Fibroblast of lung (primary cell): Measurements from ENCODE around the gene TINCR. TPM values are rescaled to one million over a fixed set of nuclear protein-coding genes. Genes with fewer than 3 reads are reported as not detected.

Experiments
- DNase-seq, 2 donors: peaks; one replicate each; pipeline versions ENCODE4 v3.0.0 to v3.0.0-alpha.2; 2010; ENCODE audit warnings: low read depth in 2 of 2
- H2AFZ ChIP-seq: 2 replicates; pipeline ENCODE4 v1.5.1; 2012; ENCODE audit warnings: low read length, control low read depth, inconsistent platforms
- H3K27ac ChIP-seq: 2 replicates; pipeline ENCODE4 v1.5.1; 2011; ENCODE audit warnings: low read length, control low read depth; ENCODE audit not compliant: insufficient read depth
- H3K27me3 ChIP-seq: 2 replicates; pipeline ENCODE4 v1.5.1; 2011; ENCODE audit warnings: mild to moderate bottlenecking, low read length; ENCODE audit not compliant: control insufficient read depth, insufficient read depth
- H3K36me3 ChIP-seq: 2 replicates; pipeline ENCODE4 v1.5.1; 2011; ENCODE audit warnings: low read length; ENCODE audit not compliant: control insufficient read depth, insufficient read depth
- H3K4me1 ChIP-seq: 2 replicates; pipeline ENCODE4 v1.5.1; 2011; ENCODE audit warnings: low read length; ENCODE audit not compliant: control insufficient read depth, insufficient read depth; ENCODE audit errors: extremely low read depth
- H3K4me2 ChIP-seq: 2 replicates; pipeline ENCODE4 v1.5.1; 2011; ENCODE audit warnings: low read length, control low read depth; ENCODE audit not compliant: insufficient read depth; ENCODE audit errors: extremely low read depth
- H3K4me3 ChIP-seq, 4 experiments: fragments of 200-600 bp in 1 of 4; sonication (generic) in 1 of 4; replicated peaks in 1 of 4; 2 replicates each; pipeline ENCODE4 v1.5.1; 2011 to 2016; ENCODE audit warnings: low read length in 4 of 4, low read depth in 3 of 4, mild to moderate bottlenecking in 3 of 4, control low read depth in 2 of 4, inconsistent platforms in 1 of 4, mixed read lengths in 1 of 4; ENCODE audit not compliant: insufficient read depth in 1 of 4; ENCODE audit errors: control extremely low read depth in 1 of 4
- H3K79me2 ChIP-seq: 2 replicates; pipeline ENCODE4 v1.5.1; 2012; ENCODE audit warnings: mild to moderate bottlenecking, low read length, inconsistent platforms; ENCODE audit not compliant: control insufficient read depth, insufficient read depth
- H3K9ac ChIP-seq: 2 replicates; pipeline ENCODE4 v1.5.1; 2011; ENCODE audit warnings: mild to moderate bottlenecking, low read length, control low read depth; ENCODE audit not compliant: insufficient read depth
- H3K9me3 ChIP-seq: 2 replicates; pipeline ENCODE4 v1.5.1; 2012; ENCODE audit warnings: low read depth, low read length; ENCODE audit not compliant: control insufficient read depth, insufficient read depth
- H4K20me1 ChIP-seq: 2 replicates; pipeline ENCODE4 v1.5.1; 2011; ENCODE audit warnings: low read length; ENCODE audit not compliant: control insufficient read depth, insufficient read depth; ENCODE audit errors: extremely low read depth
- EZH2 ChIP-seq: IDR thresholded peaks from 2 replicates; pipeline ENCODE4 v1.5.1; 2012; ENCODE audit warnings: low read length, control low read depth, mild to moderate bottlenecking; ENCODE audit errors: missing control alignments
- polyA minus RNA-seq: library from RNA; depleted of rRNA, polyadenylated mRNA; stranded (reverse); fragments of >200 nt; gene quantifications from 2 replicates; pipeline ENCODE4 v1.2.3, GENCODE V29; 2011; ENCODE audit warnings: low replicate concordance
- polyA plus RNA-seq, 2 donors: library from polyadenylated mRNA; depleted of rRNA in 1 of 2; stranded (reverse) in 1 of 2; unstranded in 1 of 2; fragments of >200 nt; gene quantifications; 2 replicates each; pipeline ENCODE4 v1.2.1, GENCODE V29; 2011 to 2012; ENCODE audit warnings: missing spikeins in 1 of 2
- total RNA-seq: library from RNA; depleted of rRNA; stranded (reverse); fragments of >200 nt; gene quantifications from 2 replicates; pipeline ENCODE4 v1.2.1, GENCODE V29; 2014
- TF ChIP-seq, protein P1 (sequence below), 2 donors: IDR thresholded peaks in 1 of 2; conservative IDR thresholded peaks in 1 of 2; 1 replicate in 1 of 2; 2 replicates in 1 of 2; pipeline ENCODE4 v1.5.1; 2011 to 2012; ENCODE audit warnings: low read length in 2 of 2, control low read depth in 1 of 2, inconsistent platforms in 1 of 2, low read depth in 1 of 2, mild to moderate bottlenecking in 1 of 2

Gene TINCR
- under 0.01 and 0.17 TPM in 2 replicates for total RNA-seq
- 0.02 and 0.06 TPM in 2 replicates for polyA plus RNA-seq
- 0.05 TPM in 1 of 2 replicates, not detected in the other for polyA plus RNA-seq (2012)
- polyA minus RNA-seq = not detected in 2 replicates

DNA sequence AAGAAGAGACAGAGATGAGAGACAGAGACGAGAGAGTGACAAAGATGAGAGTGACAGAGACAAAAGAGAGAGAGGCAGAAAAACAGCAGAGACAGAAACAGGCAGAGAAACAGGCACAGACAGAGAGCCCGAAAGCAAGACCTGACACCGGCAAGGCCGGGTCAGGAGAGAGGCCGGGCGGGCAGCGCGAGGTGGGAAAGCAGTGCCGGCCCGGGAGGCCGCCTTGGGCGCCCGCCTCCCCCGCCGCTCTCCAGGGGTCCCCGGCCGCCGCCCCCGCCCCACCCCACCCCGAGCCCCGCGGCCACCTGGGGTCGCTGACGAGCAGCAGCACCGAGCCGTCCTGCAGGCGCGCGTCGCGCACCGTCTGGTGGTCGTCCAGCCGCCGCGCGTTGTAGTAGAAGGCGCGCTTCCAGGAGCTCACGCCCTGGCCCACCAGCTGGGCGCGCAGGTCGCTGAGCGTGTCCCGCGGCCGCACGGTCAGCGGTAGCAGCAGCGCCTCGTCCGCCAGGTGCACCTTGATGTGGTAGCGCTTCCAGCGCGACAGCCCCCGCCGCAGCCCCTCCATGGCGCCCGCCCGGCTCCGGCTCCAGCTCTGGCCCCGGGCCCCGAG, at the start of gene TINCR:
Gene TINCR, minus strand, starts transcription at position 594 of the 610 bp plus-strand sequence.
- Histone ChIP-seq H2AFZ (no peak within 1 kb of the TSS), H3K36me3 (no peaks in the 10 kb centered on the region), H3K79me2 (no peaks in the 10 kb centered on the region), H3K27me3 (peaks cover 23% of the 10 kb centered on the region), H3K4me2 (no peak within 1 kb of the TSS), H3K4me3 (no peak within 1 kb of the TSS), H3K4me1 (no peaks in the 10 kb centered on the region), H4K20me1 (no peaks in the 10 kb centered on the region), H3K9me3 (no peaks in the 10 kb centered on the region), H3K27ac (no peak within 1 kb of the TSS), H3K9ac (no peak within 1 kb of the TSS)
- no peak for DNase-seq
- TF ChIP-seq, protein P1, sequence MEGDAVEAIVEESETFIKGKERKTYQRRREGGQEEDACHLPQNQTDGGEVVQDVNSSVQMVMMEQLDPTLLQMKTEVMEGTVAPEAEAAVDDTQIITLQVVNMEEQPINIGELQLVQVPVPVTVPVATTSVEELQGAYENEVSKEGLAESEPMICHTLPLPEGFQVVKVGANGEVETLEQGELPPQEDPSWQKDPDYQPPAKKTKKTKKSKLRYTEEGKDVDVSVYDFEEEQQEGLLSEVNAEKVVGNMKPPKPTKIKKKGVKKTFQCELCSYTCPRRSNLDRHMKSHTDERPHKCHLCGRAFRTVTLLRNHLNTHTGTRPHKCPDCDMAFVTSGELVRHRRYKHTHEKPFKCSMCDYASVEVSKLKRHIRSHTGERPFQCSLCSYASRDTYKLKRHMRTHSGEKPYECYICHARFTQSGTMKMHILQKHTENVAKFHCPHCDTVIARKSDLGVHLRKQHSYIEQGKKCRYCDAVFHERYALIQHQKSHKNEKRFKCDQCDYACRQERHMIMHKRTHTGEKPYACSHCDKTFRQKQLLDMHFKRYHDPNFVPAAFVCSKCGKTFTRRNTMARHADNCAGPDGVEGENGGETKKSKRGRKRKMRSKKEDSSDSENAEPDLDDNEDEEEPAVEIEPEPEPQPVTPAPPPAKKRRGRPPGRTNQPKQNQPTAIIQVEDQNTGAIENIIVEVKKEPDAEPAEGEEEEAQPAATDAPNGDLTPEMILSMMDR (conservative IDR thresholded peaks at IDR 0.05 in 1 of 2, IDR thresholded peaks at IDR 0.05 in 1 of 2; ENCODE audit: low read depth in 1 of 2, low read length in 2 of 2) = no peak
- peak; percentile 72 for TF ChIP-seq EZH2

DNA sequence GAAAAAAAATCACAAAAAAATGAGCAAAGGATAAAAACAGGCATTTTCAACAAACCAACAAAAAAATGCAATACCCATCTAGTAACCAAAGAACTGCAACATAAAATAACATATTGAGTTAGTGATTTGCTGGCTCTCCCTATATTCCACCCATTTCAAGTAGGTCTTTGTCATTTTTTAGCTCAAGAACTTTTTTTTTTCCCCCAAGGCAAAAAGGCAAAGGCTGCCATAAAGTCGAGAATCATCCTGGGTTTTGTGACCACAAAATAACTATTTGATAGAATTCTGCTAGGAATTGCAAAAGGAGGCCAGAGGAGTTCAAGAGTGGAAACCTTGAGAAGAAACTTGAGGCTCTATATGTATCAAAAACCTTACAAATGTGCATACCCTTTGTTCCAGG, 49.3 kb upstream of the TINCR start:
- no peaks in the 10 kb centered on the region for H3K27me3 ChIP-seq
- peaks cover 32% of the 10 kb centered on the region for H3K36me3 ChIP-seq
- H3K4me2 ChIP-seq = no peak overlapping the region
- H3K9me3 ChIP-seq = no peaks in the 10 kb centered on the region
- no peaks in the 10 kb centered on the region for H4K20me1 ChIP-seq
- peaks cover 50% of the 10 kb centered on the region for H3K79me2 ChIP-seq
- TF ChIP-seq, protein P1 (conservative IDR thresholded peaks at IDR 0.05 in 1 of 2, IDR thresholded peaks at IDR 0.05 in 1 of 2; ENCODE audit: low read depth in 1 of 2, low read length in 2 of 2) = no peak
- no peak for TF ChIP-seq EZH2
- H3K9ac ChIP-seq = no peak overlapping the region
- no peaks in the 10 kb centered on the region for H3K4me1 ChIP-seq
- H2AFZ ChIP-seq = no peak overlapping the region
- DNase-seq = no peak
- H3K4me3 ChIP-seq = no peak overlapping the region
- H3K27ac ChIP-seq = no peak overlapping the region

DNA sequence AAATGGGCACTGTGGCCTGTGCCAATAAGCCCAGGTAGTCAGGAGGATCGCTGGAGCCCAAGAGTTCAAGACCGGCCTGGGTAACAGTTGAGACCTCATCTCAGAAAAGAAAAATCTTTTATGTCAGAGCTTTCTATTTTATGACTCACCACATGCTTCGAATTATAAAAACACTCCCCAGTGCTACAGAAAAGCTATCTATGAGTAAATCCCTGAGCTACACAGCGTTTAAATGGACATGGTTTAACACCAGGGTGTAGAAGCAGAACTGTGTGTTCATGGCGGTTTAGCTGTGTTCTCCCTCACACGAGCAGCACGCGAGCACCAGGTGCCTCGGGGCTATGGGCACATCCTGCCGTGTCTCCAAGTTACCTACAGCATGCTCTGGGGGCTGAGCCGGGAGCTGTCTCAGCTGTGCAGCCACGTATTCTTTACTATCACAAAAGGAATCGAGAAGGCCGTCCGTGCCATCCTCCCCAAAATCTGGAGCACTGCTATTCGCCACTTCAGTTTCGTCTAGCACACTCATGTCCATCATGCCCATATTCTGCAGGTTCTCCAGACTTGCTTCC, 48.1 kb upstream of the TINCR start:
- H4K20me1 ChIP-seq = no peaks in the 10 kb centered on the region
- H3K36me3 ChIP-seq = peaks cover 32% of the 10 kb centered on the region
- H3K4me2 ChIP-seq = no peak overlapping the region
- no peak overlapping the region for H3K27ac ChIP-seq
- TF ChIP-seq, protein P1 (conservative IDR thresholded peaks at IDR 0.05 in 1 of 2, IDR thresholded peaks at IDR 0.05 in 1 of 2; ENCODE audit: low read depth in 1 of 2, low read length in 2 of 2) = no peak
- H3K9me3 ChIP-seq = no peaks in the 10 kb centered on the region
- no peak overlapping the region for H3K4me3 ChIP-seq
- peak in 1 of 2 donors; percentile 54 for DNase-seq
- peaks cover 37% of the 10 kb centered on the region for H3K79me2 ChIP-seq
- no peaks in the 10 kb centered on the region for H3K4me1 ChIP-seq
- no peak overlapping the region for H2AFZ ChIP-seq
- no peak overlapping the region for H3K9ac ChIP-seq
- H3K27me3 ChIP-seq = no peaks in the 10 kb centered on the region
